ENCODE measurements around the gene MTHFD1L. TPM values are rescaled to one million over a fixed set of nuclear protein-coding genes. Genes with fewer than 3 reads are reported as not detected.

The MTHFD1L gene
- total and polyA plus RNA-seq, 2 donors (not counting 1 experiment from before 2014, with no cell fraction given), result 36.1 to 48.9 TPM

DNA sequence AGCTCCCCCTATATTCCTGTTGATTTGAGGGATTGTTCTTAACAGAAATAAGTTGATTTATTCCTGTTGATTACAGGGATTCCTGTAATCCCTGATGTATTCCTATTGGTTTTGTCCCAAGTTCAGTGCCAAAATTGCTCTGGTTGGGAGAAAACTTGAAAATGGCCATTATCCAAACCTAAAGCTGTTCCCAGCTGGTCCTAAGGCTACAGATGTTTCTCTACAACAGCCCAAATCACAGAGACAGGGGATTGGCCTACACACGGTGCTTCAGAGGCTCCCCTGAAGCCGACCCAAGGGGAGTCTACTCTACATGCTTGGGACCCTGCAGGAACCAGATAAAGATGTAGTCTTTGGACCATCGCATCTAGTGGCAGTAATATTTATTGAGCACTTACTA, 275.3 kb downstream of the MTHFD1L start:
- H3K4me1 ChIP-seq (ENCODE audit: control insufficient read depth, extremely low read depth, insufficient read depth, low read length), result no peaks in the 10 kb centered on the region
- TF ChIP-seq, protein P1, sequence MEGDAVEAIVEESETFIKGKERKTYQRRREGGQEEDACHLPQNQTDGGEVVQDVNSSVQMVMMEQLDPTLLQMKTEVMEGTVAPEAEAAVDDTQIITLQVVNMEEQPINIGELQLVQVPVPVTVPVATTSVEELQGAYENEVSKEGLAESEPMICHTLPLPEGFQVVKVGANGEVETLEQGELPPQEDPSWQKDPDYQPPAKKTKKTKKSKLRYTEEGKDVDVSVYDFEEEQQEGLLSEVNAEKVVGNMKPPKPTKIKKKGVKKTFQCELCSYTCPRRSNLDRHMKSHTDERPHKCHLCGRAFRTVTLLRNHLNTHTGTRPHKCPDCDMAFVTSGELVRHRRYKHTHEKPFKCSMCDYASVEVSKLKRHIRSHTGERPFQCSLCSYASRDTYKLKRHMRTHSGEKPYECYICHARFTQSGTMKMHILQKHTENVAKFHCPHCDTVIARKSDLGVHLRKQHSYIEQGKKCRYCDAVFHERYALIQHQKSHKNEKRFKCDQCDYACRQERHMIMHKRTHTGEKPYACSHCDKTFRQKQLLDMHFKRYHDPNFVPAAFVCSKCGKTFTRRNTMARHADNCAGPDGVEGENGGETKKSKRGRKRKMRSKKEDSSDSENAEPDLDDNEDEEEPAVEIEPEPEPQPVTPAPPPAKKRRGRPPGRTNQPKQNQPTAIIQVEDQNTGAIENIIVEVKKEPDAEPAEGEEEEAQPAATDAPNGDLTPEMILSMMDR (conservative IDR thresholded peaks at IDR 0.05 in 1 of 2, IDR thresholded peaks at IDR 0.05 in 1 of 2; ENCODE audit: low read depth in 1 of 2, low read length in 2 of 2), result no peak
- no peak for TF ChIP-seq EZH2 (IDR thresholded peaks at IDR 0.05; ENCODE audit: low read length, missing control alignments)
- H3K4me3 ChIP-seq (replicated peaks in 1 of 4; ENCODE audit: control extremely low read depth in 1 of 4, insufficient read depth in 1 of 4, low read depth in 3 of 4, low read length in 4 of 4), result no peak overlapping the region
- no peaks in the 10 kb centered on the region for H3K27me3 ChIP-seq (ENCODE audit: control insufficient read depth, insufficient read depth, low read length)
- H3K9ac ChIP-seq (ENCODE audit: insufficient read depth, low read length), result no peak overlapping the region
- H3K9me3 ChIP-seq (ENCODE audit: control insufficient read depth, insufficient read depth, low read depth, low read length), result no peaks in the 10 kb centered on the region
- H3K79me2 ChIP-seq (ENCODE audit: control insufficient read depth, insufficient read depth, low read length), result no peaks in the 10 kb centered on the region
- no peak overlapping the region for H3K27ac ChIP-seq (ENCODE audit: insufficient read depth, low read length)
- H4K20me1 ChIP-seq (ENCODE audit: control insufficient read depth, extremely low read depth, insufficient read depth, low read length), result no peaks in the 10 kb centered on the region
- H3K4me2 ChIP-seq (ENCODE audit: extremely low read depth, insufficient read depth, low read length), result no peak overlapping the region
- DNase-seq (ENCODE audit: low read depth in 2 of 2), result peak in 1 of 2 donors; percentile 60
- no peak overlapping the region for H2AFZ ChIP-seq (ENCODE audit: low read length)
- no peaks in the 10 kb centered on the region for H3K36me3 ChIP-seq (ENCODE audit: control insufficient read depth, insufficient read depth, low read length)

DNA sequence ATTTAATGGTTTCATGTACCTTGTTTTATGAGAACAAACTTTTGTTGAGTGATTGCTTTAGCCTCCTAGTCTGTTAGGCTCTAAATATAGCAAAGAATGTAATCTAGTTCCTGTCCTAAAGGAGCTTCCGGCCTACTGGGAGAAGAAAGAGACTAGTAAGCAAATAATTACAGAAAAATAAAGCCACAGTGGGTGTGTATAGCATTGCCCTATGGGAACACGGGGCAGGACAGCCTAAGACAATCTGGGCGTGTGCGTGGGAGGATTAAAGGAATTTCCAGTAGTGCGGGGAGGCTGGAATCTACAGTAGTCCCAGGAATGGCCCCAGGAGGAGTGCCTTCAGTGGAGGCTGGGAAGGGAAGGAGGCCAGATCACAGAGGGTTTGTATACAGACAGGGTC, 276.2 kb downstream of the MTHFD1L start:
- DNase-seq (ENCODE audit: low read depth in 2 of 2), result peak in 1 of 2 donors; percentile 62
- Histone ChIP-seq H3K27ac (ENCODE audit: insufficient read depth, low read length) (no peak overlapping the region), H3K36me3 (ENCODE audit: control insufficient read depth, insufficient read depth, low read length) (no peaks in the 10 kb centered on the region), H3K4me1 (ENCODE audit: control insufficient read depth, extremely low read depth, insufficient read depth, low read length) (no peaks in the 10 kb centered on the region), H3K79me2 (ENCODE audit: control insufficient read depth, insufficient read depth, low read length) (no peaks in the 10 kb centered on the region), H3K9me3 (ENCODE audit: control insufficient read depth, insufficient read depth, low read depth, low read length) (no peaks in the 10 kb centered on the region), H3K4me3 (replicated peaks in 1 of 4; ENCODE audit: control extremely low read depth in 1 of 4, insufficient read depth in 1 of 4, low read depth in 3 of 4, low read length in 4 of 4) (no peak overlapping the region), H3K27me3 (ENCODE audit: control insufficient read depth, insufficient read depth, low read length) (no peaks in the 10 kb centered on the region), H2AFZ (ENCODE audit: low read length) (no peak overlapping the region), H4K20me1 (ENCODE audit: control insufficient read depth, extremely low read depth, insufficient read depth, low read length) (no peaks in the 10 kb centered on the region), H3K9ac (ENCODE audit: insufficient read depth, low read length) (no peak overlapping the region), H3K4me2 (ENCODE audit: extremely low read depth, insufficient read depth, low read length) (no peak overlapping the region)
- TF ChIP-seq, protein P1 (conservative IDR thresholded peaks at IDR 0.05 in 1 of 2, IDR thresholded peaks at IDR 0.05 in 1 of 2; ENCODE audit: low read depth in 1 of 2, low read length in 2 of 2), result no peak

DNA sequence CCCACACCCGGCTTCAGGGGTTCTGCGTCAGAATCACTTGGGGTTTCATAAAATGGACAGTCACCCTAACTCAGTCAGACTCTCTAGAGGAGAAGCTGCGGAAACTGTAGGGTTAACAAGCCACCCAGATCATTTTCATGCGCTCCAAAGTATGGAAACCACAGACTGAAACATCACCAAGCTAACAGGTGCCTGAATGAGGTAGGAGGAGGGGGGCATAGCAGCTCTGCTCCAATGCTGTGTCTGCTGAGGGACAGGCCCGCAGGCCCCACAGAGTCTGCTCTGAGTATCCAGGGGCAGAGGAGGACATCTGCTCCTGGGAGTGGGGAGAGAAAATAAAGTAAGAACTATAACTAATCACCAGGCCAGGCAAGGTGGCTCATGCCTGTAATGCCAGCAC, 277.2 kb downstream of the MTHFD1L start:
- Histone ChIP-seq H3K9me3 (ENCODE audit: control insufficient read depth, insufficient read depth, low read depth, low read length) (no peaks in the 10 kb centered on the region), H3K27ac (ENCODE audit: insufficient read depth, low read length) (no peak overlapping the region), H3K4me3 (replicated peaks in 1 of 4; ENCODE audit: control extremely low read depth in 1 of 4, insufficient read depth in 1 of 4, low read depth in 3 of 4, low read length in 4 of 4) (no peak overlapping the region), H3K4me1 (ENCODE audit: control insufficient read depth, extremely low read depth, insufficient read depth, low read length) (no peaks in the 10 kb centered on the region), H3K27me3 (ENCODE audit: control insufficient read depth, insufficient read depth, low read length) (no peaks in the 10 kb centered on the region), H3K79me2 (ENCODE audit: control insufficient read depth, insufficient read depth, low read length) (no peaks in the 10 kb centered on the region), H3K9ac (ENCODE audit: insufficient read depth, low read length) (no peak overlapping the region), H4K20me1 (ENCODE audit: control insufficient read depth, extremely low read depth, insufficient read depth, low read length) (no peaks in the 10 kb centered on the region), H2AFZ (ENCODE audit: low read length) (no peak overlapping the region), H3K36me3 (ENCODE audit: control insufficient read depth, insufficient read depth, low read length) (no peaks in the 10 kb centered on the region), H3K4me2 (ENCODE audit: extremely low read depth, insufficient read depth, low read length) (no peak overlapping the region)
- DNase-seq (ENCODE audit: low read depth in 2 of 2), result no peak
- TF ChIP-seq EZH2 (IDR thresholded peaks at IDR 0.05; ENCODE audit: low read length, missing control alignments), result no peak
- TF ChIP-seq, protein P1 (conservative IDR thresholded peaks at IDR 0.05 in 1 of 2, IDR thresholded peaks at IDR 0.05 in 1 of 2; ENCODE audit: low read depth in 1 of 2, low read length in 2 of 2), result no peak

Data from fibroblast of lung (primary cell).